HG03103 (cell line): ENCODE measurements around the gene TTC24.

ENCODE experiments used
- ATAC-seq: cut with Tn5 transposase; IDR thresholded peaks from one replicate; pipeline ENCODE4 v1.9.1; 2021; ENCODE audit warnings: low read depth; ENCODE audit not compliant: unreplicated experiment

Gene TTC24

GRCh38 chr1:156553860-156554485 lies 25.6 kb upstream of the TTC24 start:
- no peak for ATAC-seq

DNA sequence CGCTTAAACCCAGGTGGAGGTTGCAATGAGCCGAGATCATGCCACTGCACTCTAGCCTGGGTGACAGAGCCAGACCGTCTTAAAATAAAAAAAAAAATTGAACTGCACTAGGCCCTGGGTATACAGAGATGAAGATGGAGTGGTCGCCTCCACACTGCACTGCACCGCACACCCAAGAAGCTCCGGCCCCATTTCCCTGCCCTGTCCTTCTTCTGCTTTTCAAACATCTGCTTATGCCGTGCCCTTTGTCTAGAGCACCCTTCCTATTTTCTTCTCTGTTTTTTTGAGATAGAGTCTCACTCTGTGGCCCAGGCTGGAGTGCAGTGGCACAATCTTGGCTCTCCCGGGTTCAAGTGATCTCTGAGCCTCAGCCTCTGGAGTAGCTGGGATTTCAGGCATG lies 24.6 kb upstream of the TTC24 start:
- ATAC-seq = no peak

GRCh38 chr1:156555715-156556114 lies 23.8 kb upstream of the TTC24 start:
- ATAC-seq = no peak

DNA sequence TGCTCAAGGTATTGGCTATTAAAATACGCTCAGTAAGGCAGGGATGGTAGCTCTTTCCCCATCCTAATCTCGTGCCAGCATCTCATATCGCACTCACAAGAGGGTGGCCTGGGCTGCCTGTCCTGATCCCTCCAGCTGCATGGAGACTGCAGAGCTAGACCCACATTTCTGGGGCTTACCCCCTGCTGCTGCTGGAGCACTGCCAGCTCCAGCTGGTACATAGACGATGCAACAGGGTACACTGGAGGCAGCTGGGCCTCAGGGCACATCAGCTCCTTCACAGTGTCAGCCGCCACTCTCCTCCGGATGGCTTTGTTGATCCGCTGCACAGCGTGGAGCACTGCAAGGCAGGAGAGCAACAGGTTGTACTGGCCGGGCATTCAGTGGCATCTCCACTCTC lies 23.2 kb upstream of the TTC24 start:
- no peak for ATAC-seq

DNA sequence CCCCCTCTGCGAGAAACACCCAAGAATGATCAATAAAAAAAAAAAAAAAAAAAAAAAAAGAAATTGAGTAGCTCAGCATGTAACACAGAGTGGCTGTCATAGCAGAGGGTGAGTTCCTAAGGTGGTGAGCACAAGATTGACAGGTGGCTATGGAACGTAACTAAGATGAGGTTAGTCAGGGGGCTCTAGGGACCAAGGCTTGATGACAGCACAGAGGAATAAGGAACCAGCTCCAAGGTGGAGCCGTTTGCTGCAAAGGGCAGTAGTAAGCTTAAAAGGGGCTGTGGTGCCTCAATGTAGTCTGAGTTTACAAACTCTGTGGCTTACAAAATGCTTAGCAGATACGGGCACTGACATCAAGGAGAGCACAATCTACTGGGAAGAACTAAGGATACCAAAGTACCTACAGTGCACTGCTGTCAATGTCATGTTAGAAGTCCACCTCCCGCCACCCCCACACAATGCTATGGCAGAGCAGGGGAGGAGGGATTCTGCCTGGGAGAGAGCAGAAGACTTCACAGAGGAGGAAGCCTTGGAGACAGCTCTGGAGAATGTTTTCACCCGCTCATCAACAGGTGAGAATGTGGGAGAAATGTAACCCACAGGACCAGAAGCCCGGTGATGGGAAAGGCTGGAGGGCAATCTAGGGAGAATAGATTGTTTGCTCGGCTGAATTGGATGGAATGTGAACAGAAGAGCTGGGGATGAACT lies 20.3 kb upstream of the TTC24 start:
- no peak for ATAC-seq

DNA sequence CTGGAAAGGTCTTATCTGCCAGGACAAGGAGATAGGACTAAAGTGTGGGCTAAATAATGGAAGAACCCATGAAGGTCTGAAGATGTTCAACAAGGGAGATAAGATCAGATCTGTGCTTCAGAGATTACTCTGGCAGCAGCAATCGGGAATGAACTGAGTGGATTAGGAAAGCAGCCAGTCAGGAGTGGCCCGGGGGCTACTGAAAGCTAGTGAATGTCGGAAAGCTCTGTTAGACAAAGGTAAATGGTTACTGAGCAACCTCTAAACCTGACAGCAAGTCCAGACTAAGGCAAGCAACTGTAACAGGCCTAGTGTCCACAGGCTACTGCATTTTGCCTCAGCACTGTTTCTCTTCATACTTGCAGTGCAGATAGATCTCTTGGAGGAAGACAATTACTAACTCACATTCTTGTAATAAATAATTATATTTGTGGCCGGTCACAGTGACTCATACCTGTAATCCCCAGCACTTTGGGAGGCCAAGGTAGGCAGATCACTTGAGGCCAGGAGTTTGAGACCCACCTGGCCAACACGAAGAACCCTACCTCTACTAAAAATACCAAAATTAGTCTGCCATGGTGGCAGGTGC lies 19.6 kb upstream of the TTC24 start:
- no peak for ATAC-seq

DNA sequence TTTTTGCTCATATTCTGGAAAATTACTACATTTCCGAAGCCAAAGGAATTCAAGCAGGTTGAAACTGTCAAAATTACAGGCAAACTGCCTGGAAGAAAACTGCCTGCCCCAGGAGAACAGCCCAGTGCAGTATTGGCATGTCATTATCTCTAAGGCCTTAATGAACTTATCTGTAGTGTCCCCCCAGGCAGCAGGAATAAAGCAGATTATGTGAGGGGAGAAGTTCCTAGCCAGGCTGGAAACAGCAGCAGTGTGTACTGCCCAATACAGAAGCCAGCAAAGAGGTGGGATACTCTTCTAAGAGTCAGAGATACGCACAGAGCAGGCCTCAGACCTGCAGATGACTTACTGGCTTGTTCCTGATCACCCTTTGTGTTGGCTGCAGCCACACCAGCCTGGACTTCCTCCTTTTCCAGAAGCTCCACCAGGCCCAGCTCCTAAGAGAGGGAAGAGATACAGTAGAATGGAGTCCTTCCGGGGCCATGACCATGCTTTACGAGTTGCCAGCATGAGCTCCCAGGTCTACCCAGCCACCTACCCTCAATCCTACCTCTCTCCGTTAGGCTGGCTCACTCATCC lies 18.8 kb upstream of the TTC24 start:
- no peak for ATAC-seq

DNA sequence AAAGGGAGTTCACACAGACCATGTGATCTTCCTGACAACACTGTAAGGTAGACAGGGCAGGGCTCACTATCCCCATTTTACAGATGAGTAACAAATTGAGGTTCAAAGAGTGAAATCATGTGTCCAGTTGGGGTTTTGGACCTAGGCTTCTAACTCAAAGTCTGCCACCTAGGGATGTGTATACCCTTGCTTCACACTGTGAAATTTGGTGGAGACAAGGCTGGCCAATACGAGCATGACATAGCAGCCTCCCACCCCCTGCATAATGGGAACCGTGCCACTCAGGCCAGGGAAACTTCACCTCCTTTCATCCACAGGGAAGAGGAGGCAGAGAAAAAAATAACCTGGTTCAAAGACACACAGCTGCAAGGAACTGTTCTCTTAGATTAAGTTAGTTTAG lies 14.0 kb upstream of the TTC24 start:
- no peak for ATAC-seq

DNA sequence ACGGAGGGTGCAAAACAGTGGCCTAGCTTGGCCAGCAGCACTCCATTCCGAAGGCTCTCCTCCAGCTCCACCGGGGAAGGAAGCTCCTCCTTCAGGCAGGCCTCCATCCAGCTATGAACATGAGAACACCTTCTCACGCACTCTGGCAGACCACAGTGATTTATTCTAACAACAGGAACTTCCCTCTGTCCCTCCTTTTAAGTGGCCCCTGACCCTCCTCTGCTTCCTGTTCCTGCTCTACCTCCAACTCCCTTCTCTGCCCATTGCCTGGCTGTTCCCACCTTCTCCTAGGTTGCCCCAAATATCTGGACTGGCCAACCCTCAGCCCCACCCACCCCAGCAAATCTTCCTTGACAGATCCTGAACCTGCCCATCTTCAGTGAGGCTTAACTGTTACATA lies 13.1 kb upstream of the TTC24 start:
- ATAC-seq = no peak

GRCh38 chr1:156571261-156571852 lies 8.2 kb upstream of the TTC24 start:
- ATAC-seq = no peak

DNA sequence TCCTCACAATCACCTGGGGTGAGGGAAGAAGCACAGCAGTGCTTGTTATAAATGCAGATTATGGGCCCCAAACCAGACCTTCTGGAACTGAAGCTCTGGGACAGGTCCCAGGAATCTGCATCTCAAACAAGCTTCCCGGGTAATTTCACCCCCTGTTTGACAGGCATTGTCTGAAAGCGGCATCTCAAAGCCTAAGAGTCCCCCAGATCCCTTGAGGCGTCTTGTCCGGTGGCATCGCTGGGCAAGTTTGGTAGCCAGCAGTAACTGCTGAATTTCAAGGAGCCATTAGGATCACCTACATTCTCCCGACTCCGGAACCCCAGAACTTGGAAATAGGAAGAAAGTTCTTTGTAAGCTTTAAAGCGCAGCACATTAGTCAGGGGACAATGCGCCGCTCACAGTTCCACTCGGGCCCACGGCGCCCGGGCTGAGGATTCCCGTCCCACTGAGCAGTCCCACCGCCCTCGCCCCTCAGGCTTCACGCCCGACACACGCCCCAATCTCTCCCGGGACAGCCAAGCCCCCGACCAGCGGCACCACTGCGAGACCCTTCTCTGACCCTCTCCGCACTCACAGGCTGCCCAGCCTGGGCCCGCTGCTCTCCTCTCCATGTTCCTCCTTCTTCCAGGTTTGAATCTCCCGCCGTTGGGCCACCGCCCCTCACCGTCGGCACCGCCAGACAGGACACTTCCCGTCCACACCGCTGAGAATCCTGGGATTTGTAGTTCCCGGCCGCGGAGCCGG lies 7.4 kb upstream of the TTC24 start, which contains the start of gene IQGAP3:
IQGAP3 (minus strand) TSS at position 647 of the 744 bp plus-strand sequence; CDS start at position 611, 36 bp downstream.
- peak; percentile 58 for ATAC-seq

DNA sequence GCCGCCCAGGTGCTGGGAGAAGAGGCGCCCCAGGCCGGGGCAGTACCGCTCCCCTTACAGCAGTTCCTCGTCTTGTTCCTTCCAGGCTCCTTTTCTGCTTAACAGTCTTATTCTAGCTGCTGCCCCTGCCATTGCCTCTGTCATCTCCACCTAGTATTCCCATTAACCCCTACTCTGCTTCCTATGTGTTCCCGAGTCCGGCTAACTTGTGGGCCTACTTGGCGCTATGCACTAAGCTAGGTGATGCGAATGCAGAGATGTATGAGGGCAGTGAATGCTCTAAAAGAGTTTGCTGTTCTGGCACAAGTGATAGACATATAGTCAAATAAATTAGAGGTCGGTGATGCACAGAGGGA lies 6.9 kb upstream of the TTC24 start:
- no peak for ATAC-seq

- ATAC-seq = no peak
Measured at GRCh38 chr1:156574039-156574633, 5.4 kb upstream of the TTC24 start.

DNA sequence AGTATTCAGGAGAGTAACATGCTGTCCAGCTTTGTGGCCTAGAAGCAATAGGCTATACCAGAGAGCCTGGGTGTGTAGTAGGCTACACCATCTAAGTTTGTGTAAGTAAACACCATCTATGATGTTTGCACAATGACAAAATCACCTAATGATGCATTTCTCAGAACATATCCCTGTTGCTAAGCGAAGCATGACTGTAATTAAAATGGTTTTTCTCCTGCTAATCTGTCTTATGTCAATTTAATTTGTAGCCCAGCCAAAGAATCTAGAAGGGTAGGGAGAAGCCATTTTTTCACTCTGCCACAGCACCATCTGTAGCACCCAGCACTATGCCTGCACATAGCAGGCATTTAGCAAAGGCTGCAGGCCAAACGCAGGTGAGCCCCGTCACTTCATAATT lies 2.0 kb upstream of the TTC24 start:
- ATAC-seq = no peak

DNA sequence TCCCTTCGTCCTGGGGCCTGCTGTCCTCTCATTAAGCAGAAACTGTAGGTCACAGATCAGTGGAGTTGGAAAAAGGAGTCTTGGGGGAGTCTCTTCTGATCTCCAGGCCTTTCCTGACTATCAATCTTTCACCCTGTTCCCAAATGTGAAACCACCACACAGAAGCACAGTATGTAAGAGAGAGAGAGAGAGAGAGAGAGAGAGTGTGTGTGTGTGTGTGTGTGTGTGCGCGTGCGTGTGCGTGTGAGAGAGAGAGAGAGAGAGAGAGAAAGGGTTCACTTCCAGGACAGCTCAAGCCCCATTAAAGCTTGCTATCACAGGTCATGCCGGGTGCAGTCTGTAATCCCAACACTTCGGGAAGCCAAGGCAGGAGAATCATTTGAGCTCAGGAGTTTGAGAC lies 1.5 kb upstream of the TTC24 start:
- ATAC-seq = no peak

- ATAC-seq = no peak
Measured at GRCh38 chr1:156581661-156582387, 2.3 kb downstream of the TTC24 start.

GRCh38 chr1:156582388-156583017 lies 3.0 kb downstream of the TTC24 start:
- no peak for ATAC-seq

DNA sequence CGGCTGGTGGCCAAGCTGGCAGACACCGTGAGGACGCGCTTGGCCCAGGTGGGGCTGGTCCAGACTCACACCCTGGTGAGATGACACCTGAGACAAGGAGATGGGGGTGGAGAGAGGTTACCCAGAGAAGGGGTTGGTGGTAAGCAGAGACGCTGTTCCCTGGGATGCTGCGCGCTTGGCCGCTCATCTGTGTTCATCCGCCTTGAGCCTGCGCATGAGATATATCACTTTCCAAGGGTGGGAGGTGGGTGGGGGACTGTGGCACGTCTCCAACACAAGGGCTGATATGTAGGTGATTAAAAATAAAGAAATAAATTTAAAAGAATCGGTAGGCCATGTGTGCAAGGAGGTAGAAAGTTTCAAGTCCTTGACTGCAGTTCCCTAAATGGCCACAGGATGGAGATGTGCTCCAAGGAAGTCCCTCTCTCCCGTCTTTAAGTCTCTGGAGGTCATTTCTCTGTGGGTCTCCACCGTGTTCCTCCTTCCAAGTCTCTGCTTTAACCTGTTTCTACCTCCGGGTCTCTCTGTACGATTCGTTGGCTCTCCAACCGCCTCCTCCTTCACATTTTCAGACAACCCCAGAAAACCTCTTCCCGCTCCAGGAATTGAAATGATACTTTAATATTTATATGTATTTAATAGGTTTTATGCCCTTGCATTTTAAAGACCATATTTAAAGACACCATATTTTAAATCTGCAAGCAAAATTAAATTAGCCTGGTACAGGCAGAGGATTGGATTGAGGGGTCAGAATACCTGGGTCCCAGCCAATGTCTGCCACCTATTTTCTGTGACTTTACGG lies 4.5 kb downstream of the TTC24 start:
- ATAC-seq = no peak
